Naive thymus-derived CD8-positive, alpha-beta T cell (primary cell): ENCODE measurements around the gene TMEM175. TPM values are rescaled to one million over a fixed set of nuclear protein-coding genes. Genes with fewer than 3 reads are reported as not detected.
A peak's percentile ranks its signal among the peaks of the same experiment; 100 is the strongest.

Experiments
- ATAC-seq, 2 donors: fragments of 150-1000 bp; cut with Tn5 transposase in 1 of 2; sonication (Bioruptor Pico), chemical (Tn5 transposase) in 1 of 2; 1 replicate in 1 of 2; 2 replicates in 1 of 2; pipeline ENCODE4 v1.10.0; 2021; ENCODE audit warnings: mild to moderate bottlenecking in 2 of 2, moderate library complexity in 2 of 2
- POLR2A ChIA-PET: fragments of 350-600 bp; sonication (Branson Sonifier 250); formaldehyde crosslinking; loops from one replicate; lab custom pipeline; 2021; ENCODE audit warnings: antibody characterized with exemption; lab: Charles Lee
- DNase-seq, 10 donors: peaks; one replicate each; pipeline versions ENCODE4 v3.0.0 to v3.0.0-alpha.2; 2020 to 2022
- H3K27ac Mint-ChIP-seq, 10 donors: one replicate each; pipeline ENCODE4 v1.8.0; 2020 to 2022; ENCODE audit warnings: mild to moderate bottlenecking in 10 of 10, mixed read lengths in 10 of 10, moderate library complexity in 4 of 10, inconsistent platforms in 1 of 10
- H3K27me3 Mint-ChIP-seq, 5 donors: one replicate each; pipeline ENCODE4 v1.8.0; 2021 to 2022; ENCODE audit warnings: mixed read lengths in 5 of 5
- H3K36me3 Mint-ChIP-seq, 3 donors: one replicate each; pipeline ENCODE4 v1.8.0; 2020 to 2022; ENCODE audit warnings: mixed read lengths in 3 of 3, mild to moderate bottlenecking in 2 of 3, inconsistent platforms in 1 of 3
- H3K4me1 Mint-ChIP-seq, 4 donors: one replicate each; pipeline ENCODE4 v1.8.0; 2021 to 2022; ENCODE audit warnings: mixed read lengths in 4 of 4
- H3K4me3 Mint-ChIP-seq, 10 donors: one replicate each; pipeline ENCODE4 v1.8.0; 2020 to 2022; ENCODE audit warnings: mild to moderate bottlenecking in 10 of 10, mixed read lengths in 10 of 10, moderate library complexity in 6 of 10, inconsistent platforms in 1 of 10
- H3K9me3 Mint-ChIP-seq, 9 donors: one replicate each; pipeline ENCODE4 v1.8.0; 2020 to 2022; ENCODE audit warnings: mixed read lengths in 9 of 9, mild to moderate bottlenecking in 3 of 9, inconsistent platforms in 1 of 9, moderate library complexity in 1 of 9
- polyA plus RNA-seq, 3 donors: library from polyadenylated mRNA; unstranded; fragments of 300-500 nt; fragmentation: Illumina TruSeq; gene quantifications; one replicate each; pipeline ENCODE4 v1.2.3, GENCODE V29; 2021
- total RNA-seq, 8 experiments: library from RNA in 2 of 8; stranded (reverse) in 2 of 8; gene quantifications; one replicate each; pipeline ENCODE4 v1.2.3 and lab custom pipeline; 2021 to 2026

Gene TMEM175
- total and polyA plus RNA-seq, 5 experiments from 2014 or later: 6.4 to 72.9 (median 14.7) TPM

GRCh38 chr4:958696-959337 lies 26.6 kb downstream of the TMEM175 start:
- peaks cover 0 to 19% (median 2%) of the 10 kb centered on the region in 3 donors for H3K36me3 Mint-ChIP-seq
- no peak for DNase-seq
- peak overlapping the region in 2 of 10 donors; percentile 5 to 79 for H3K27ac Mint-ChIP-seq
- no peak for ATAC-seq
- POLR2A ChIA-PET: interaction anchor here (1.7 kb wide), 1 partner anchor 13 kb away, joined by 4 read pairs; no protein-coding TSS in a partner anchor
- no peaks in the 10 kb centered on the region for H3K9me3 Mint-ChIP-seq
- no peaks in the 10 kb centered on the region for H3K27me3 Mint-ChIP-seq
- peaks cover 0 to 5% (median 0%) of the 10 kb centered on the region in 4 donors for H3K4me1 Mint-ChIP-seq
- H3K4me3 Mint-ChIP-seq: no peak overlapping the region

GRCh38 chr4:959338-960139 lies 27.3 kb downstream of the TMEM175 start:
- peaks cover 0 to 5% (median 0%) of the 10 kb centered on the region in 4 donors for H3K4me1 Mint-ChIP-seq

GRCh38 chr4:960140-960635 lies 27.9 kb downstream of the TMEM175 start:
- POLR2A ChIA-PET: interaction anchor here (1.7 kb wide), 1 partner anchor 12 kb away, joined by 4 read pairs; no protein-coding TSS in a partner anchor
- no peaks in the 10 kb centered on the region for H3K27me3 Mint-ChIP-seq
- H3K4me1 Mint-ChIP-seq: peaks cover 0 to 5% (median 0%) of the 10 kb centered on the region in 4 donors
- H3K36me3 Mint-ChIP-seq: peaks cover 0 to 8% (median 0%) of the 10 kb centered on the region in 3 donors
- no peak for DNase-seq
- no peak for ATAC-seq
- H3K9me3 Mint-ChIP-seq: no peaks in the 10 kb centered on the region
- H3K4me3 Mint-ChIP-seq: no peak overlapping the region
- no peak overlapping the region for H3K27ac Mint-ChIP-seq

More at GRCh38 chr4:959338-960139, 27.3 kb downstream of the TMEM175 start:
- Mint-ChIP-seq H3K4me3 (no peak overlapping the region), H3K27ac (no peak overlapping the region), H3K9me3 (no peaks in the 10 kb centered on the region), H3K27me3 (no peaks in the 10 kb centered on the region), H3K36me3 (peaks cover 0 to 13% (median 0%) of the 10 kb centered on the region in 3 donors)
- DNase-seq (no peak), ATAC-seq (no peak)
- POLR2A ChIA-PET: interaction anchor here (1.7 kb wide), 1 partner anchor 13 kb away, joined by 4 read pairs; no protein-coding TSS in a partner anchor

- Mint-ChIP-seq H3K9me3 (no peaks in the 10 kb centered on the region), H3K27ac (no peak overlapping the region), H3K36me3 (peaks cover 0 to 8% (median 0%) of the 10 kb centered on the region in 3 donors), H3K4me3 (no peak overlapping the region), H3K27me3 (no peaks in the 10 kb centered on the region), H3K4me1 (peaks cover 0 to 5% (median 0%) of the 10 kb centered on the region in 4 donors)
- ATAC-seq: no peak
- POLR2A ChIA-PET: interaction anchor here (1.2 to 1.7 kb wide), 2 partner anchors 11 to 49 kb away, joined by 3 to 4 read pairs; no protein-coding TSS in a partner anchor
- no peak for DNase-seq
These were observed 28.5 kb downstream of the TMEM175 start for GRCh38 chr4:960636-961350.

- Mint-ChIP-seq H3K4me3 (no peak overlapping the region), H3K27me3 (no peaks in the 10 kb centered on the region), H3K36me3 (peaks cover 0 to 4% (median 0%) of the 10 kb centered on the region in 3 donors), H3K9me3 (no peaks in the 10 kb centered on the region), H3K27ac (no peak overlapping the region), H3K4me1 (peaks cover 0 to 5% (median 0%) of the 10 kb centered on the region in 4 donors)
- DNase-seq: no peak
- POLR2A ChIA-PET: interaction anchor here (0.9 to 1.2 kb wide), 2 partner anchors 10 to 48 kb away, joined by 3 to 4 read pairs; no protein-coding TSS in a partner anchor
- ATAC-seq: no peak
These were observed 29.3 kb downstream of the TMEM175 start for GRCh38 chr4:961351-962230.

GRCh38 chr4:962231-963208 lies 30.3 kb downstream of the TMEM175 start:
- Mint-ChIP-seq H3K27me3 (no peaks in the 10 kb centered on the region), H3K4me3 (no peak overlapping the region), H3K9me3 (no peaks in the 10 kb centered on the region), H3K4me1 (peaks cover 0 to 3% (median 0%) of the 10 kb centered on the region in 4 donors), H3K36me3 (peaks cover 0 to 2% (median 0%) of the 10 kb centered on the region in 3 donors), H3K27ac (no peak overlapping the region)
- no peak for DNase-seq
- ATAC-seq: no peak
- POLR2A ChIA-PET: interaction anchor here (0.9 to 1.2 kb wide), 2 partner anchors 10 to 47 kb away, joined by 3 to 4 read pairs; no protein-coding TSS in a partner anchor

GRCh38 chr4:963276-964225 lies 31.3 kb downstream of the TMEM175 start:
- Mint-ChIP-seq H3K4me3 (no peak overlapping the region), H3K27ac (peak overlapping the region in 3 of 10 donors; percentile 9 to 75 (median 47)), H3K9me3 (no peaks in the 10 kb centered on the region), H3K4me1 (peaks cover 0 to 3% (median 0%) of the 10 kb centered on the region in 4 donors), H3K36me3 (no peaks in the 10 kb centered on the region), H3K27me3 (no peaks in the 10 kb centered on the region)
- ATAC-seq (no peak), DNase-seq (peak in 1 of 10 donors; percentile 51)
- POLR2A ChIA-PET: no interaction called here

GRCh38 chr4:964346-965025 lies 32.2 kb downstream of the TMEM175 start:
- Mint-ChIP-seq H3K36me3 (no peaks in the 10 kb centered on the region), H3K4me3 (no peak overlapping the region), H3K27ac (no peak overlapping the region), H3K27me3 (no peaks in the 10 kb centered on the region), H3K4me1 (peaks cover 0 to 3% (median 1%) of the 10 kb centered on the region in 4 donors), H3K9me3 (no peaks in the 10 kb centered on the region)
- ATAC-seq (no peak), DNase-seq (peak in 1 of 10 donors; percentile 49)
- POLR2A ChIA-PET: no interaction called here

- H3K4me3 Mint-ChIP-seq: no peak overlapping the region
- no peaks in the 10 kb centered on the region for H3K9me3 Mint-ChIP-seq
- ATAC-seq (no peak), DNase-seq (peak in 1 of 10 donors; percentile 44)
- H3K27ac Mint-ChIP-seq: no peak overlapping the region
- peaks cover 0 to 8% (median 5%) of the 10 kb centered on the region in 4 donors for H3K4me1 Mint-ChIP-seq
- no peaks in the 10 kb centered on the region for H3K27me3 Mint-ChIP-seq
- no peaks in the 10 kb centered on the region for H3K36me3 Mint-ChIP-seq
- POLR2A ChIA-PET: no interaction called here
These were observed 32.9 kb downstream of the TMEM175 start for GRCh38 chr4:965048-965765.
